ENCODE data around the gene LAYN. TPM values are rescaled to one million over a fixed set of nuclear protein-coding genes. Genes with fewer than 3 reads are reported as not detected.

Gene LAYN
- total RNA-seq, 1 donor from 2014 or later: 10.6 TPM

DNA sequence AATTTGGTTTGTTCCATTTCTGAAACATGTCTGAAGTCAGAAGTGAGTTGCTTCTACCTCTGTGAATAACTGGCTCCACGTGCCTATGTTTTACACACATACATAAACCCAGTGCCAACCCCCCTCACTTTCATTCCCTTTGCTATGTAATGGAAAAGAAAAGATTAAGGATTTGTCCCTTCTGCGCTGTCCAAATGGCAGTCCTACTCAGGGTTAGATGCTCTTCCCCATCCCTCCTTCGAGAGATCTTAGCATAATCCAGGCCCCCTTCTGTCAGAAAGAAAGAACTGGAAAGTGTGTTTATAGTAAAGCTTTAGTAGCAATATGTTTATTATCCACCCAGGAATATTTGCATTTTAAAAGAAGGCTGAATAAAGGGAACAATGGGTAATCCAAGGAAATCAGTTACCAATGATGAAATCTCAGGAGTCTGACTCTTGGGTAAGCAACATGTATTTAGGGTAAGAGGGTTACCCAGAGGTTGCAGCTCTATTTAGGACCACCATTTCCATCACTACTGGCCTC, 3.1 kb upstream of the LAYN start:
- TF ChIP-seq CTCF (IDR thresholded peaks at IDR 0.05): no peak
- Mint-ChIP-seq H3K4me3 (ENCODE audit: unreplicated experiment) (no peak overlapping the region), H3K27ac (ENCODE audit: unreplicated experiment) (no peak overlapping the region), H3K36me3 (ENCODE audit: low read depth) (no peaks in the 10 kb centered on the region), H3K4me1 (ENCODE audit: low read depth) (peaks cover 19% of the 10 kb centered on the region), H3K27me3 (ENCODE audit: low read depth) (peaks cover 5% of the 10 kb centered on the region), H3K9me3 (ENCODE audit: low read depth) (peaks cover 4% of the 10 kb centered on the region)
- DNase-seq (ENCODE audit: low spot score): no peak

DNA sequence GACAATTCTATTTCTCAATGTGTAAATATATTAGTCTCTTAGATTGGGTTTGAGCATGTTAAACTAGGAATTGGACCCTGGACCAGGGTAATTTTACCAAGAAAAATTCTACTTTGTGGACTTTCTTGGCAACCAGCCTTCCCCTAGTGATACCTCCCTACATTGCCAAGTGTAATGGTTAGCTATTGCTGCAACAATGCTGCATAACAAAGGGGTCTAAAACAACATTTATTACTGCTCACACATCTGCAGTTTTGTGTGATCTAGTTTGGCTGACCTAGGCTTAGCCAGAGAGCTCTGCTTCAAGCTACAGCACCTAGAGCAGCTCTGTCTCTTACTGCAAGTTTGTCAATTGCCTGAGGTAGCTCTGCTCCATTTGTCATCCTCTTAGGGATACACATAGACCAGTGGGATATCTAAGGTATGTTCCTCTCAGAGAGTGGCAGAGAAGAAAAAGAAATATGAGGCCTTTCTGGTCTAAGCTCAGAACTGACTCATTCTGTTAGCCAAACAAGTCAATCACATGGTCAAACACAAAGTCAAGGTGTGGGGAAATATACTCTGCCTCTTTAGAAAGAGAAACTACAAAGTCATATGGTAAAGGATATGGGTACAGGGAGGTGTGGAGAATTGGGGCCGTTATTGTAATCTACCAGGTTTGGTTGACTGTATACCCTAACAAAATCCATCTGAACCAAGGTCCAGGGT, 2.0 kb upstream of the LAYN start:
- H3K27me3 Mint-ChIP-seq (ENCODE audit: low read depth): peaks cover 5% of the 10 kb centered on the region
- TF ChIP-seq CTCF (IDR thresholded peaks at IDR 0.05): no peak
- no peak overlapping the region for H3K4me3 Mint-ChIP-seq (ENCODE audit: unreplicated experiment)
- peaks cover 19% of the 10 kb centered on the region for H3K4me1 Mint-ChIP-seq (ENCODE audit: low read depth)
- H3K27ac Mint-ChIP-seq (ENCODE audit: unreplicated experiment): no peak overlapping the region
- DNase-seq (ENCODE audit: low spot score): no peak
- peaks cover 4% of the 10 kb centered on the region for H3K9me3 Mint-ChIP-seq (ENCODE audit: low read depth)
- no peaks in the 10 kb centered on the region for H3K36me3 Mint-ChIP-seq (ENCODE audit: low read depth)

DNA sequence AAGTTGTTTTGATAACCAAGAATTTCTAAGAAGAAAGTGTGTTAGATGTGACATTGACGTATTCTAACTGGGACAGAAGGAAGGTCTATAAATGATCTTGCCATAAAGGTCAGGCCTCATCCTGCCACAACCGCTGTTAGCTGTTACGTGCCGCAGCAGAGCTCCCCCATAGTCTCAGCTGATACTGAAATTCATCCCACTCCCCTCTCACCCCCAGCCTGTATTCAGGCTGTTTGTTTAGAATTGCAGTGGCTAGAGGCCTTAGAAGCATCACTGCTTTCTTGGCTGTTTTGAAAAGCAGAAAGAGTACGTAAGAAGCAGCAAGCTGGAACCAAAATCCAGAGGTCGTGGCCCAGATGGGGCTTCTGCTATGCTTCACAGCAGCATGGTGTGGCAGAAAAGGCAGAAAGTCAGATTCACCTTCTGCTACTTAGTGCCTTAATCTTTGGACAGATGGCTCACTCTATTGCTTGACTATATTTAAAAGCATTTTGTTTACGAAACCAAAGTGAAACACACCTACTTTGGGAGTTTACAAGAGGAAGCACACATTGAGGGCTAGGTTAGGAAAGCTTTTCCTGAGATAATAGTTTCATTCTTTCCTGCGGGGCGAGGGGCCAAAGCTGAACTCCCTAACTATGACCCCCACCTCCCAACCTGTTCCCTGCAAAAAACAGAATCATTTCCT, 950 bp upstream of the LAYN start:
- H3K9me3 Mint-ChIP-seq (ENCODE audit: low read depth): peaks cover 4% of the 10 kb centered on the region
- H3K36me3 Mint-ChIP-seq (ENCODE audit: low read depth): no peaks in the 10 kb centered on the region
- TF ChIP-seq CTCF (IDR thresholded peaks at IDR 0.05): no peak
- H3K27me3 Mint-ChIP-seq (ENCODE audit: low read depth): peaks cover 4% of the 10 kb centered on the region
- H3K4me3 Mint-ChIP-seq (ENCODE audit: unreplicated experiment): peak overlapping the region; percentile 51
- H3K27ac Mint-ChIP-seq (ENCODE audit: unreplicated experiment): no peak overlapping the region
- no peak for DNase-seq (ENCODE audit: low spot score)
- H3K4me1 Mint-ChIP-seq (ENCODE audit: low read depth): peaks cover 19% of the 10 kb centered on the region

DNA sequence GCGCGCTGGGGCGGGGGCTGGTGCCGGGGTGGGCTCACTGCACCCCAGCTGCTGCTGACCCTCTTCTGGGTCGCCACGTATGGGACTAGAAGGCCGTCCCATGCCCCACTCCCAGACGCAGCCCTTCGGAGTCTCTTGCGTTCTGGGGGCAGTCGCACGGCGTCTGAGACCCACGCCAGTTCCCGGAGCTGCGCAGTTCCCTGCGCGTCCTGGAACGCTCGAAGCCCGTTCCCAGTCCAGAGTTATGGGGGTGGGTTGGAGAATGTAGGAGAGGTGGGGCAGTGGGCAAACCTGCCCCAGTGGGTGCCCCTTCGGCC, 375 bp downstream of the LAYN start:
- Mint-ChIP-seq H3K4me1 (ENCODE audit: low read depth) (peaks cover 13% of the 10 kb centered on the region), H3K36me3 (ENCODE audit: low read depth) (peaks cover 6% of the 10 kb centered on the region), H3K27me3 (ENCODE audit: low read depth) (peaks cover 3% of the 10 kb centered on the region), H3K27ac (ENCODE audit: unreplicated experiment) (no peak overlapping the region), H3K9me3 (ENCODE audit: low read depth) (peaks cover 4% of the 10 kb centered on the region), H3K4me3 (ENCODE audit: unreplicated experiment) (peak overlapping the region; percentile 72)
- TF ChIP-seq CTCF (IDR thresholded peaks at IDR 0.05): no peak
- no peak for DNase-seq (ENCODE audit: low spot score)

DNA sequence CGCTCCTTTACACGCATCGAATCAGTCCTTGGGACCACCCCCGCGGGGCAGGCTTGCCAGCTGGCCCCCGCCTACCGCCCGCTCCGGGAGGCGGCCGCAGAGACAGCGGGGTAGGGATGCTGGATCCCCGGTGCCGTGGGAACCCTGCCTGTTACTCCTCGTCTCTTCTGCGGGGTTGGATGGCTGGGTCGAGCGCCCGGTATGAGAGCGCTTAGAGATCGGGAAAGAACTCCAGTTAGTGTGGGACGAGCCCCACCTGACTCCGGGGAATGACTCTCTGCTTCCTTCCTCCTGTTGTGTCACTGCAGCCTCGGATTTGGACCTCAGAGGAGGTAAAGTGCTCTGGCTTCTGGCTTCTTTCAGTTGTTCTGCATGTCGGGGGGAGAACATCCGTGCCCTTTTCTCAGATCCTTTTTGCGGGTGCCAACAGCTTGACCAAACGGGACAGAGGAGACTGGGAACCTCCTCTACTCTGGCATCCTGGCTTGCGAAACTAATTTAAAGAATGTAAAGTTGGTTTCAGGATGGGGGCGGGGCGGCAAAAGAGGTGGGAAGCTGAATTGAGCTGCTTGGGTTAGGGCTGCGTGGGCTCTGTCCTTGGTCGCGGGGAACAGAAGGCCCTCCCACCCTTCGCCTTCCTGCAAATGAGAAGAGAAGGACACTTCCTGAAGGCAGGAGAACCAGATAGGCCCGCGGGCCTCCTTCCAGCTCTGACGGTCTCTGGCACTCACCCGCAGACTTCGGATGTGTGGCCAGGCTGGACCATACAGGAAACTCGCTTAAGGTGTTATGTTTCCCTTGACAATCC, 938 bp downstream of the LAYN start:
- no peak for TF ChIP-seq CTCF (IDR thresholded peaks at IDR 0.05)
- Mint-ChIP-seq H3K36me3 (ENCODE audit: low read depth) (peaks cover 11% of the 10 kb centered on the region), H3K4me1 (ENCODE audit: low read depth) (peaks cover 13% of the 10 kb centered on the region), H3K27ac (ENCODE audit: unreplicated experiment) (peak overlapping the region; percentile 82), H3K9me3 (ENCODE audit: low read depth) (peaks cover 4% of the 10 kb centered on the region), H3K4me3 (ENCODE audit: unreplicated experiment) (peak overlapping the region; percentile 72), H3K27me3 (ENCODE audit: low read depth) (peaks cover 3% of the 10 kb centered on the region)
- DNase-seq (ENCODE audit: low spot score): no peak

Data from chondrocyte (in vitro differentiated cells).